GM21825 (cell line): ENCODE data around the gene DNAH1.
"Not testable (repeated sequence)": the region's sequence is repeated elsewhere in the genome, so short reads cannot be mapped to it uniquely, and the experiment has no call there.

Experiments used
- ATAC-seq: cut with Tn5 transposase; IDR thresholded peaks from one replicate; pipeline ENCODE4 v1.9.1; 2021; ENCODE audit warnings: mild to moderate bottlenecking, moderate library complexity; ENCODE audit not compliant: unreplicated experiment

DNAH1 gene

DNA sequence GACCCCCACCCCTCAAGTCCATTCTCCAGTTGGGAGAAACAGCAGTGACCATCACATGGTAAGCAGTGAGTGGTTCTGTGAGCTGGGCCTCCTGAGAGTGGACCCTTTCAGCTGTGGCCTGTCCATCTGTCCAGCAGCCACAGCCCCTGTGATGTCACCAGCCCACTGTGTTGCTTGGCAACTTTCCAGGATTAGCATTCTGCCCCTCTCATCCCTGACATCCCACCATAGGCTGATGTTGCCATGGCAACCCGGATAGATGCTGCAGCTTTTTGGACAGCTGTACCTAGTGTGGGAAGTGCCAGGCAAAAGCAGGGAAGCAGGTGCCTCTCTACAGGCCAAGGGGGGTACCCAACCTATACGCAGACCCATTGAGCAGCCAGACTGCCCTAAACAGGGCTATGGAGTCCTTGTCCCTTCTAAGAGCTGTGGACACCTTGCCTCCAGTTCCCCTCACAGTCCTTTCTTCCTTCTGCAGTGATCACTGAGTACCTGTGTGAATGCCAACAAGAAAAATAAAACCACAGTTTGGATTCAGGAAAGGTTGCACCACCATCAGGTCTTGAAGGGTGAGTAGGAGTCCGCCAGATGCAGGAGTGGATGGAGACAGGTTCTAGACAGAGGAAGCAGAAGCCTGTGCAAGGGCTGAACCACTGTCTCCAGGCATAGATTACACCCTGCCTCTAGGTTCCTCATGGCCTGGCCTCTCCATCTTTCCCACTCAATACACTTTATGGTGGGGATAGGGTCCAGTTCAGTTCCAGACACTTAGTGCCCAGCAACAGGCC lies at the start of gene DNAH1:
DNAH1 (plus strand) TSS at position 343 of the 788 bp plus-strand sequence. CDS start 6,124 bp downstream, outside the sequence.
- ATAC-seq = no peak

DNA sequence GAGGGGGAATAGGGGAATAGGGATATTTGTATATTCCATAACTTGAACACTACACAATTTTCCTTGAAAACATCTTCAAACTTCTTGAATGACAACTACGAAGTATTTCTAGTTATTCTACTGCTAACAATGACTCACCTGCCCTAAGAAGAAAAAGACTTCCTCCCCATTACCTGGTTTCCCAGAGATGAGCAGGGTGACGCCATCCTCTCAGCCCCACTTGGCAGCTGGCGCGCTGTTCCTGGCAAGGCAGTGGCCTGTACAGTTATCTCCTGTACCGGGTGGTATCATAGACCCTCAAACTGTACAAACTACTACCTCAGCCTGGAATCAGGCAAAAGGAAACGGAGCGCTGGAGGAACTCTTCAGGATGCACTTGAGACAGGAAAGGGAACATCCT lies 48.1 kb upstream of the DNAH1 start:
- no peak for ATAC-seq

DNA sequence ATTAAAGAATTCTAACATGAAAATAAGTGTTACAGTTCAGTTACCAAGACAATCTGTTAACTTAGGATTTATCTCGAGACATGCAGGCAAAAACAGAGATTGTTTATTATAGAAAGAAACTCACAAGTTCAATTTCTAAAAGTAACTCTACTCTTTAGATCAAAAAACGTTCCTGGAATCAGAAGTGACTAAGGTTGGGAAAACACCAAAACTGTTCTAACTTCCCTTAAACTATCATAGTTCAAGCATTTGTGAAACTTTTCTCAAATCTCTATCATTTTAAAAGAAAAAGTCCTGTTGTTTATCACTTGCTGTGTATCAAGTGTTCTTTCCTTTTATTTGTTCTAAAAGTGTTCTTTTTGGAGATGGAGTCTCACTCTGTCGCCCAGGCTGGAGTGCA lies 46.3 kb upstream of the DNAH1 start:
- no peak for ATAC-seq

DNA sequence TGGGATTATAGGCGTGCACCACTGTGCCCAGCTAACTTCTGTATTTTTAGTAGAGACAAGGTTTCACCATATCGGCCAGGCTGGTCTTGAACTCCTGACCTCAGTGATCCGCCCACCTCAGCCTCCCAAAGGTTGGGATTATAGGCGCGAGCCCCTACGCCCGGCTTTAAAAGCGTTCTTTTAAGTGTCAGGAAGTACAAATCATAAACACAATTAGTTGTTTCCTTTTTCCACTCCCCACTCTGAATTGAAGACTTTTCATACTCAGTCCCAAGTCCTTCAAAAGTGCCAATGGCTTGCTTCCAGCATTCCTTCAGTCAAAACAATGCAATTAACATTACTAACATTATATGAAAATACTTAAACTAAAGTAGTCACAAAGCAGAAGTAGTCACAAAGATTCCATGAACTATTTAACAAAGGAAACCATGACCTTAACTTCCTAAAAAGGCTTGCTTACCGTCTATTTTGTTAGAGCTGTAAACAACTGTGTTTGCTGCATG lies 45.8 kb upstream of the DNAH1 start:
- no peak for ATAC-seq

DNA sequence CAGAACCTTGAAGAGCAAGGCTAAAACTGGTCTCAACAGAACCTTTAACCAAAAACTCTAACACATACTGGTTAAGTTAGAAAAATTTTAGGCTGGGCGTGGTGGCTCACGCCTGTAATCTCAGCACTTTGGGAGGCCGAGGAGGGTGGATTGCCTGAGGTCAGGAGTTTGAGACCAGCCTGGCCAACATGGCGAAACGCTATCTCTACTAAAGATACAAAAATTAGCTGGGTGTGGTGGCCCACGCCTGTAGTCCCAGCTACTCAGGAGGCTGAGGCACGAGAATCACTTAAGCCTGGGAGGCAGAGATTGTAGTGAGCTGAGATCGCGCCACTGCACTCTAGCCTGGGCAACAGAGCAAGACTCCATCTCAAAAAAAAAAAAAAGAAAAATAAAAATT lies 43.9 kb upstream of the DNAH1 start:
- not testable (repeated sequence) for ATAC-seq

DNA sequence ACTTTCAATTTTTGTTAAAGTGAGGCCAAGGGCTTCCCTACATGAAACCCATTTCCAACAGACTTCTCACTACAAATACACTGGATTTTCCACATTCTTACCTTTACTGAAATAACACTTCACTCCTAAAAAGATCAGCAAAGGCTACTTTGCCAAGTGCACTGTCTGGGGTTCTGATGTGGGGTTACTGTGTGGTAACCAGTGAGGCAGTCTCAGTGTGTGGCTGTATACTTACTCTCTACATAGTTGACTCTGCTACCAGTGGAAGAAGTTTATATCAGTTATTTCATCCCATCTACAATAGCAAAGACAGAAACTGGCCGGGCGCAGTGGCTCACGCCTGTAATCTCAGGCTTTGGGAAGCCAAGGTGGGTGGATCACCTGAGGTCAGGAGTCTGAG lies 43.3 kb upstream of the DNAH1 start:
- no peak for ATAC-seq

DNA sequence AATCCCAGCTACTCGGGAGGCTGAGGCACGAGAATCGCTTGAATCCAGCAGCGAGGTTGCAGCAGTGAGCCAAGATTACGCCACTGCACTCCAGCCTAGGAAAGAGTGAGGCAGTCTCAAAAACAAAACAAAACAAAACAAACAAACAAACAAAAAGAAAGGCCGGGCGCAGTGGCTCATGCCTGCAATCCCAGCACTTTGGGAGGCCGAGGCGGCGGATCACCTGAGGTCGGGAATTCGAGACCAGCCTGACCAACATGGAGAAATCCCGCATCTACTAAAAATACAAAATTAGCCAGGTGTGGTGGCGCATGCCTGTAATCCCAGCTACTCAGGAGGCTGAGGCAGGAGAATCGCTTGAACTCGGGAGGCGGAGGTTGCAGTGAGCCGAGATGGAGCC lies 41.3 kb upstream of the DNAH1 start:
- not testable (repeated sequence) for ATAC-seq

DNA sequence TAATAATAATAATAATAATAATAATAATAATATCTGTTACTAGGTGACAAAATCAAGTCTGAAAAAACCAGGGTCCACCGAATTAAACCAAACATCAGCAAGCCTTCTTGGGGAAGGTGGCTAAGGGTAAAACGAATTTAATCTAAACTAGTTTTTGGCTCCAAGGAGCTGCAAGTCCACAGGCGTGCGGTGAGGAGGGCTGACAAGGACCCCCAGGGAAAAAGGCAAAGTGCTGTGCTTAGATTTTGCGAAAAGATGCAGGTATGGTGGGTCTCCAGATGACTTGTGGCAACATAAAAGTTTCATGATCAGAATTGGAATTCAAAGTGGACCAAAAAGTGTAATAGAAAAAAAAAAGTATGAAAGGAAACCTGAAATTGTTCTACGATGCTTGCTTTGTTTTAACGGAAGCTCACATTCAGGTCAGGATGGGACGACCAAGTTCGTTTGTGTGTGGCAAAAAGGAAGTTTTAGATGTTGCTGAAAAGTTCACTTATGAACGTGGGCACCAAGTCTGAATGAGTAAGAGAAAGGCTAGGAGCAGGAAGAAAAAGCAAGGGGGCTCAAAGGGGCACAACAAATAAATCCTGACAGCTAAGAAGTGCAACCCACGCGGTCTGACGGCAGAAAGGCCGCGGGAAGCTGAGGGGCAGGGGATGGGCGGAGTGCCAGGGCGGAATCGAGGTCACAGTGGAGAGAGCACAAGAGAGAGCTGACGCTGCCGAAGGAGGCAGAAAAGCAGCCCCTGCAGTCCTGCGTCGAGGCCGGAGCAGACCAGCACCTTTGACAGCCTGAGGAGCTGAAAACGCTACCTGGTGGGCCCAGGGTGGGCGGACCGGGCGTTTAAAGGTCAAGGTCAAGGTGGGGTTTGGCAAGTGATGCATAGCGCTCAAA lies 38.8 kb upstream of the DNAH1 start:
- peak; percentile 39 for ATAC-seq

DNA sequence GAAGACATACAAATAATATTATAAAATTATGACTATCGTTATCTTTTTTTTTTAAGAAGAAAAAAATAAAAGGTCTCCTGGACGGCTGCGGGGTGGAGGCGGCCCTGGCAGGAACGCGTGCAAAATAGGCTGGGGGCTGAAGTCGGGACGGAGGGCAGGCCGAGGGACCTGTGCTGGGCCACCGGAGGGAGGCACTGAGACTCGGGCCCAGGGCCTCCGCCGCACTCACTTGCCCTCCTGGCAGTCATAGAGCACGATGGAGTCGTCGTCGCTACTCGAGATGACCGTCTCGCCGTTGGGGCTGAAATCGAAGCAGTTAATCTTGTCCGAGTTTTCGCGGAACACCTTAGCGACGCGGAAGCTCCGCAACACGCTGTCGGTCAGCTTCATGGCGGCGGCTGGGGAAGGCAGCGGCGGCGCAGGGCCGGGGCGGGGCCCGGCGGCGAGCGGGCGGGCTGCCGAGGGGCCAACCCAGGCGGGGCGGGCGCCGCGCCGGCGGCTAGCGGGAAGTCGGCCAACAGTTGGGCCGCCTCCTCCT lies 38.1 kb upstream of the DNAH1 start:
- peak; percentile 50 for ATAC-seq

DNA sequence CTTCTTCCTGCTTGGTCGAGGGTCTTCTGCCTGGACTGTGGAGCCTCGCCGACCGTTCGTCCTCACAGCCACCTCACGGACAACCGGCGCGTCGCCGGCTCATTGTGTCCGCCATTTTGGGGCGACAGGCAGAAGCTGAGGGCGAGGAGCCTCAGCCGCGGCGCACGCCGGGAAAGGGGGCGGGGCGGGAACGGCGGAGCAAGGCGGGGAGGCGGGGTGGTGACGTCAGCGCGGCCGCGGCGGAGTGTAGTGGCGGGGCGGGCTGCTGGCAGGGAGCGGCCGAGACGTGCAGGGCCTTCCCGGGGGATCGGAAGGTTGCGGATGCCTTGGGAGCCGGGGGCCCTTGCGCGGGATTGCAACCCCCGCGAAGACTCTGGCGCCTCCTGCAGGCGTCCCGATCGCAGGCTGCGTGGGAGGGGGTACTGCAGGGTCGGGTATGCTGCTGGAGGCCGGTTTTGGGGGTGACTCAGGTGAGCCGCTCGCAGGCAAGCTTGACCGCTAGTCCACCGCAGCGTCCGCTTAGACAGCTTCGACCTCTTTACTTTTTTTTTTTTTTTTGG lies 37.5 kb upstream of the DNAH1 start, which contains the start of gene WDR82:
WDR82 (minus strand) TSS at position 140 of the 560 bp plus-strand sequence. CDS start 288 bp downstream, outside the sequence.
- ATAC-seq = peak; percentile 73

DNA sequence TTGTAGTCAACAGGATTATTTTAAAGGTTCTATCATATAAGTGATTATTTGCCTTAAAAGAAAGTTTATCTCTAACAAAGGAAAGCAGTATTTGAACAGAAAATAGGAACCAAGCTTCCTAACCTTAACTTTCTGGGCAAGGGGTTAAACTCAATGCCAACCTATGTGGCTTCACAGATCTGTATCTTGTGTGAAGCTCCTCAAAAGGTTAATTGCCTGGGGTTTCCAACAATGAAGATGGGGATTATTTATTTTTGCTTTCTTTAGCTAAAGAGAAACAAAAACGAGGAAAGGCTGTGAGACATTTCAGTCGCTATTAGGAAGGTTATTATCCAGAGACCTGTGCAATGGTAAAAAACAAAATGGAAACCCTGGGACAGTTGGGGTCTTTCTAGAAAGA lies 36.5 kb upstream of the DNAH1 start:
- no peak for ATAC-seq

DNA sequence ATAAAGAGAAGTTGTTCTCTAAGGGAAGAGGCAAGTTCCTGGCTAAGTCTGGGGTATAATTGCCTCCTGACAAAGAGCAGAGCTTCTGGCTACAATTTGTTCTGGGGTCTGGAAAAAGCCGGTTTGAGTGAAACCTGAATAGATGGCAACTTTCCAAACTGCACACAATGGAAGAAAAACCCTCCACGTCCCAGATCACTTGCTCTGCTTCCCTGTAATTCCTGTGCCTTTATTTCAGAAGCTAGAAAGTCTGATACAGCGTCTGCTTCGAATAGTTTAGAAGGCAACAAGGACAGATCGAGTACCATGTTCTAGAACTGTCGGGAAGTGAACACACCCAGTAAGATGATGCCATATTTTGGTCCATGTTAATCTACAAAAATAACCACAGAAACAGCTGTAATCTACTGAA lies 36.1 kb upstream of the DNAH1 start:
- no peak for ATAC-seq

DNA sequence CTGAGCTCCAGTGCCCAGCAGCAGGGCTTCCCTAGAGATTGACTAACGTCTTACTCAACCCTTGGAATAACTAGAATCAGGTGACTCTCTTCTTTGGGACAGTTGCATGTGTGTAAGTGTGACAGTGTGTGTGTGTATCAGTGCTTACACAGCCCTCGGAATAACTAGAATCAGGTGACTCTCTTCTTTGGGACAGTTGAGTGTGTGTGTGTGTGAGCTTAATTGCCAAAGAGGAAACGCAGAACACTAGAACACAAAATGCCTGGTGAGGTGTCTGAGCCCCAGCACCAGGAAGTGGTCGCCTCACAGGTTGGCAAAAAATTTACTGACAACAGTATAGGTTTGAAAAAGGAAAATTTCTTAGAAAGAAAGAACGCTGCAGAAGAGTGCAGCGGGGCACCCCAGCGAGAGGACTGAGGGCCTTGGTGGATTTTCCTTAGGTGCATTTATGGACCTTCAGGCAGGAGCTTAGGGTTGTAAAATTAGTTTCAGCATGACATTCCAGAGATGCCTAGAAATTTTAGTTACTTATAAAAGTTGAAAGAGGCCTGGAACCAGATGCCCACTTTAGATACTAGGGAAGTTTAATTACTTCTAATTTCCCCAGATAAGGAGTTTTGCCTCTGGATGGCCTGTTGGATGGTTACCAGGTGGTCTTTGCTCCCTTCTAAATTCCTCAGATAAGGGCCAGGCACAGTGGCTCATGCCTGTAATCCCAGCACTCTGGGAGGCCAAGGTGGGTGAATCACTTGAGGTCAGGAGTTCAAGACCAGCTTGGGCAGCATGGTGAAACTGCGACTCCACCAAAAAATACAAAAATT lies 33.9 kb upstream of the DNAH1 start:
- ATAC-seq = no peak

DNA sequence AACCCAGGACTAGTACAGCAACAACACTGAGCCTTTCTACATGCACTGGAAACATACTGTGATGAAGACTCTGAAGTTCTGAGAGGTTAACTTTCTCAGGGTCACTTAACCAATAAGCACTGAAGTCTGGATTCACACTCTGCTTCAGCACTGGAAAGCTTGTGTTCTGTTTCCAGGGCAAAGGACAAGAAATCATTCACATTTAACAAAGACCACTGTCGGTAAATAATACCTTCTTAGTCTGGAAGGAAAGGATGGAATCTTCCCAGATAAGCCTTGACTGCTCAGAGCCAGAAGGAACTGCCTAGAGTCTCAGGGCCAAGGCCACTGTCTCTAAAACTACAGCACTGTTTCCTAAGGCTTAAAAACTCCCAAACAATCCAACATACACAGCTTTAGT lies 32.8 kb upstream of the DNAH1 start:
- ATAC-seq = no peak

DNA sequence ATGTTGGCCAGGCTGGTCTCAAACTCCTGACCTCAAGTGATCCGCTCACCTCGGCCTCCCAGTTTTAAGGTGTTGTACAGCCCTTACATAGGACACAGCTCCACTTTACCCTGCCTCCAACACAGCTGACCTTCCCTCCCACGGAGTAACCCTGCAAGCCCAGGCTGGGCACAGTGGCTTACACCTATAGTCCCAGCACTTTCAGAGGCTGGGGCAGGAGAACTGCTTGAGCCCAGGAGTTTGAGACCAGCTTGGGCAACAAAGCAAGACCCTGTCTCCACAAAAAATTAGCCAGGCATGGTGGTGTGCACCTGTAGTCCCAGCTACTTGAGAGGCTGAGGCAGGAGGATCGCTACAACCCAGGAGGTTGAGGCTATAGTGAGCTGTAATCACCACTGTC lies 32.1 kb upstream of the DNAH1 start:
- not testable (repeated sequence) for ATAC-seq

DNA sequence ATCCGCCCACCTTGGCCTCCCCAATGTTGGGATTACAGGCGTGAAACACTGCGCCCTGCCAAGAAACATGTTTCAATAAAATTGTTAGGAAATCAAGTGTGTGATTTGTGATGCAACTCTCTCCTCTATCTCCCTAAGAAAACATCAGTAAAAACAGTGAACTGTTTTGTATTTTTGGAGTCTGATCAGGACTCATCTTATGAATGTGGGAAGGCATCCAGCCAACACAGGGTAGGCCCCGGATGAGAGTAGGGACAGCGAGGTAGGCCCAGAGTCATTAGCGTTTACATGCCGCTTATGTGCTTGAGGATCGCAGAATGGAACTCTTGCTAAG lies 29.4 kb upstream of the DNAH1 start:
- no peak for ATAC-seq

DNA sequence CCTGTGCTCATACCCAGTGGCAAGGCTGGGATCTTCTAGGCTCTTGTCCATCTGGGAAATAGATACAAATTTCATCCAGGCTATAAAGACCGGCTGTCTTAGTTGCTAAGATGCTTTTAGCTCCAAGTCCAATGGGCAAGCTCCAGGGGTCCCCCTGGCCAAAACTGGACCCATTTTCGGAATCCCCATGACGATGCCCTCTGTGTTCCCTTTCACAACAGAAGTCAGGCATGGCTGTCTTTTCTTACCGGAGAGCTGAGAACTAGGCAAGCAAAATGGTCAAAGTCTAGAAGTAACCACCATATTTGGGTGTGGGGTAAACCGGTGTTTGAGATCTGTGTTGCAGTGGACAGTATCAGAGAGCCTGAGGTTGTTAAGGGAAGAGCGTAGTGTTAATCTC lies 27.4 kb upstream of the DNAH1 start:
- ATAC-seq = no peak

DNA sequence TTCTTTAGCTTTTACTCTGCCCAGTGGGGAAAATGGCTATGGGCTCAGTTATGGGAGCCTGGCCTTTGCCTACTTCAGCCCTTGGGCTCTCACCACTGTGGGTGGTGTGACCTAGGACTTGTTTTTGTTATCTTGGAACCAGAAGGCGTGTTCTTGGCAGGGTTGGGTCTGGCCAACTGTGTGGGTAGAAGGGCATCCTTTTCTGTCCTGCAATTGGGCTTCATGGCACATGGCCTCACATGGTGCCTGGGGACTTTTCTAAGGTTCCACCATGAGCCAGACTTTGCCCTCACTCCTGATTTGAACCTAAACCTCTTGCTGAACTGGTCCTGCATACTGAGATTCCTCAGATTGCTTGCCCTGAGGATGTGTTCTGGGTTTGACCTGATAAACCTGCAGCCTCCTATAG lies 26.8 kb upstream of the DNAH1 start:
- ATAC-seq = no peak

DNA sequence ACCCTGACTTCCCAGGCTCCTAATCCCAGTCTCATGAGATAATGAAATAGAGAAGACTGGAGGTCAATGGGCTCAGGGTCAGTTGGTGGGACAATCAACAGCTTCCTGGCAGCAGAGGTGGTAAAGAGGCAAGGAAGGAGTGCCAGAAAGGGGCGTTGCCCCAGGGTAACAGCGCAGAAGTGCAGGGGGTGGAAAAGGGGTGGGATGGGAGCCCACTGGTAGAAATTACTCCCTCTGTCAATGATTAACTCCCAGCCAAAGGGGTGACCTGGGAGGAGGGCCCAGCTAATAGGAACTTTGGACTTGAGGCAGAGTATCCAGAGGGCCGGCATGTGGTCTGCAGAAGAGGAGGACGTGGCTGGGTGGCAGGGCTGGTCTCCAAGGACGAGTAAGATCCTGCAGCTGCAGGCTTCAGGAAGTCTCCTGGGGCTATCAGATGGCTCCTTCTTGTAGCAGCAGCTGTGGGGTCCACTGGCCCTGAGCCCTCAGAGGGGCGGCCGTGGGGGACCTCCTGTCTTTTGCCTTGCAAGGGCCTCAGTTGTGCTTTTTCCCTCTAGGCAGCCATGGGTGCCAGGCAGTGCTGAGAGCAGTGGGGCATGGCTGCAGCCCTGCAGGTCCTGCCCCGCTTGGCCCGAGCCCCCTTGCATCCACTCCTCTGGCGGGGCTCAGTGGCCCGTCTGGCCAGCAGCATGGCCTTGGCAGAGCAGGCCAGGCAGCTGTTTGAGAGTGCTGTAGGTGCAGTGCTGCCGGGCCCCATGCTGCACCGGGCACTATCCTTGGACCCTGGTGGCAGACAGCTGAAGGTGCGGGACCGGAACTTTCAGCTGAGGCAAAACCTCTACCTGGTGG lies 26.1 kb upstream of the DNAH1 start:
- ATAC-seq = no peak
